Fibroblast of mammary gland (primary cell): ENCODE results near the gene LRRC47.
A peak's percentile ranks its signal among the peaks of the same experiment; 100 is the strongest.

Experiments
- DNase-seq: peaks from one replicate; pipeline ENCODE4 v3.0.0-alpha.2; 2010; ENCODE audit warnings: low read depth
- H3K4me3 ChIP-seq: 2 replicates; pipeline ENCODE4 v1.5.1; 2011; ENCODE audit warnings: low read depth, mild to moderate bottlenecking, low read length, moderate library complexity; ENCODE audit not compliant: control insufficient read depth
- TF ChIP-seq, protein P1 (sequence below): conservative IDR thresholded peaks from 2 replicates; pipeline ENCODE4 v1.5.1; 2011; ENCODE audit warnings: low read depth, low read length, inconsistent platforms; ENCODE audit not compliant: control insufficient read depth, insufficient read depth

LRRC47 gene

DNA sequence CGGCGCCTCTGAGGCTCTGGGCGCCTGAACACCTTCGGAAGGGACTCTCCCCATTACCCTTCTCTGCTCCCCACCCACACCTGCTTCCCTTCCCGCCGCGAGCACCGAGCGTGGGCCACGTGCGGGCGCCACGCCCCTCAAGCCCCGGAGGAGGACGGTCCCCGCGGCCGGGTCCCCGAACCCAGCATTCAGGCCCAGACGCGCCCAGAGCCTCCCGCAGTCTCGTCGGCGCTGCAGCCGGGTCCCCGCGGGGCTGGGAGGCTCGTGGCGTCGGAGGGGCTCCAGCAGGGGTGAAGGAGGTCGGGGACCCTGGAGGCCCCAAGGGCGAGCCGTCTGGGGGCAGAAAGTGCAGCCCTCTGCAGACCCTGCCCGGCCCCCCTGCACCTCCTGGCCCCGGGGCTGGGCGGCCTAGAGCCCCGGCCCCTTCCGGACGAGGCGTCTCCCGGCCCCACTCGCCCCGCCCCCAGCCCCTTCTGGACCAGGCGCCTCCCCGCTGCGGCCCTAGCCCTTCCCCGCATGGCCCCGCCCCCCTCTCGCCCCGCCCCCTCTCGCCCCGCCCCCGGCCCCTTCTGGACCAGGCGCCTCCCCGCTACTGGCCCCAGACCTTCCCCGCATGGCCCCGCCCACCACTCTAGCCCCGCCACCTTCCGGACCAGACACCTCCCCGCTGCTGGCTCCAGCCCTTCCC lies 24.1 kb downstream of the LRRC47 start:
- peak; percentile 35 for DNase-seq
- TF ChIP-seq, protein P1, sequence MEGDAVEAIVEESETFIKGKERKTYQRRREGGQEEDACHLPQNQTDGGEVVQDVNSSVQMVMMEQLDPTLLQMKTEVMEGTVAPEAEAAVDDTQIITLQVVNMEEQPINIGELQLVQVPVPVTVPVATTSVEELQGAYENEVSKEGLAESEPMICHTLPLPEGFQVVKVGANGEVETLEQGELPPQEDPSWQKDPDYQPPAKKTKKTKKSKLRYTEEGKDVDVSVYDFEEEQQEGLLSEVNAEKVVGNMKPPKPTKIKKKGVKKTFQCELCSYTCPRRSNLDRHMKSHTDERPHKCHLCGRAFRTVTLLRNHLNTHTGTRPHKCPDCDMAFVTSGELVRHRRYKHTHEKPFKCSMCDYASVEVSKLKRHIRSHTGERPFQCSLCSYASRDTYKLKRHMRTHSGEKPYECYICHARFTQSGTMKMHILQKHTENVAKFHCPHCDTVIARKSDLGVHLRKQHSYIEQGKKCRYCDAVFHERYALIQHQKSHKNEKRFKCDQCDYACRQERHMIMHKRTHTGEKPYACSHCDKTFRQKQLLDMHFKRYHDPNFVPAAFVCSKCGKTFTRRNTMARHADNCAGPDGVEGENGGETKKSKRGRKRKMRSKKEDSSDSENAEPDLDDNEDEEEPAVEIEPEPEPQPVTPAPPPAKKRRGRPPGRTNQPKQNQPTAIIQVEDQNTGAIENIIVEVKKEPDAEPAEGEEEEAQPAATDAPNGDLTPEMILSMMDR = no peak
- H3K4me3 ChIP-seq = peak overlapping the region; percentile 31

GRCh38 chr1:3771108-3772026 lies 24.9 kb downstream of the LRRC47 start:
- H3K4me3 ChIP-seq = peak overlapping the region; percentile 31
- no peak for DNase-seq
- TF ChIP-seq, protein P1 = no peak

GRCh38 chr1:3770047-3770765 lies 26.1 kb downstream of the LRRC47 start:
- H3K4me3 ChIP-seq = no peak overlapping the region
- TF ChIP-seq, protein P1 = no peak
- DNase-seq = no peak

DNA sequence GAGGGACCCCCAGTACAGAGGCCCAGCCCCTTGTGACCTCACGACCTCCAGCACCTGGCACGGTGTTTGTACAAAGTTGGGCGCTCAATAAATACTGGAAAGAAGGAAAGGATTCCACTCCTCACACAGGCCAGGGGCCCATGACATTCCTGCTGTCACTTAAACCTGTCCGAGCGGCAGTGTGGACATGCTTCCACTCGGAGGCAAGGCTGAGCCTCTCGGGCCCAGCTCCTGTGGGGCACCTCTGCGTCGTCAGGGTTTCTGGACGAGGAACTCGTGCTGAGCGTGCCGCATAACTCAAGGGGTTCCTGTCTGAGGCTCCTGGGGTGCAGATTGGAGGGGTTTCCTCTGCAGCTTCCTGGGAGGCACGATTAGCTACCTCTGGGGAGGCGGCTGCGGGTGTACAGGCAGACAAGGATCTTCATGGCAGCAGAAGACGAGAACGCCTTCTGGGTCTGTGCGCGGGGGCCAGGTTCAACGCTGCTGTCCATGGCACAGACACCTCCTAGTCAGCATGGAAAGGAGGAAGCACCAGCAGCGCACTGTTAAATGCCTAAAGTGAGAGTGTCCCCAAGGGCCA lies 27.4 kb downstream of the LRRC47 start:
- DNase-seq = no peak
- H3K4me3 ChIP-seq = no peak overlapping the region
- TF ChIP-seq, protein P1 = no peak

GRCh38 chr1:3767328-3767925 lies 28.9 kb downstream of the LRRC47 start:
- no peak overlapping the region for H3K4me3 ChIP-seq
- DNase-seq = no peak
- TF ChIP-seq, protein P1 = no peak

DNA sequence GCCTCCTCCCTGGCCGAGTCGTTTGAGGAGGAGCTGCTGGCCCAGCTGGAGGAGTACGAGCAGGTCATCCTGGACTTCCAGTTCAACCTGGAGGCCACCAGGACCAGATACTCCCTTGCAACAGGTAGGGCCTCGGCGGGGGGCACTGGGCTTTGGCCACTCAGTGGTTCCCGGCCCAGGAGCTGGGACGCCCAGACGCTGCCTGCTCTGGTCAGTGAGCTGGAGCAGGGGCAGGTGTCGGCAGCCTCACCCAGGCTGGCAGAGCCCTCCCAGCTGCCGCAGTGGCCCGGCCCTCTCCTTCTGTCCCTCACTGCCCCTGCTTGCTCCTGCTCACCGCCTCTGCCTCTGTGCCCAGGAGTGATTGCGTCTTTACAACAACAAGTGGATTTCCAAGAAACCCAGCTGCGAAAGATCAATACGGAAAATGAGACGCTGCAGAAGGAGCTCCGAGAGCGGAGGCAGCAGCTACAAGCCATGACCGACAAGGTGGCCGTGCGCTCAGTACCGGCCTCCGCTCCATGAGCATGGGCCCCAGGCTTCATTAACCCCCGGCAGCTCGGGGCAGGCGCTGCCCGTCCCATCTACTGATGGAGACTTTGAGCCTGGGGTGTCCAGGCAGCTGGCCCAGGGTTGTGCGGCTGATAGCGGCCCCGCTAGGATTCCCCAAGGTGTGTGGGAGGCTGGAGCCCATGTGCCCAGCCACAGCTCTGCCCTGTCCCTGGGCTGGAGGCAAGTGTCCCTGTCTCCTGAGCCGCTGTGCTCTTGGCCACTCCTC lies 32.8 kb downstream of the LRRC47 start:
- no peak overlapping the region for H3K4me3 ChIP-seq
- TF ChIP-seq, protein P1 = no peak
- DNase-seq = no peak
